ENCODE data around the gene PLA2G4E. TPM values are rescaled to one million over a fixed set of nuclear protein-coding genes. Genes with fewer than 3 reads are reported as not detected.

PLA2G4E gene
- total RNA-seq, 1 donor from 2014 or later: not detected

- intact Hi-C loops (cut with DNase I): no loop called here
- no peak for DNase-seq (ENCODE audit: low spot score)
- ATAC-seq: peak; percentile 33
Observed at GRCh38 chr15:41949401-41950126, 71.3 kb downstream of the PLA2G4E start.

GRCh38 chr15:41948490-41948889, 72.4 kb downstream of the PLA2G4E start:
- ATAC-seq (peak; percentile 62), DNase-seq (ENCODE audit: low spot score) (no peak)
- intact Hi-C loops (cut with DNase I): no loop called here

GRCh38 chr15:41946970-41947369, 73.9 kb downstream of the PLA2G4E start:
- DNase-seq (ENCODE audit: low spot score) (no peak), ATAC-seq (no peak)
- intact Hi-C loops (cut with DNase I): no loop called here

- DNase-seq (ENCODE audit: low spot score) (no peak), ATAC-seq (no peak)
- intact Hi-C loops (cut with DNase I): no loop called here
Observed at GRCh38 chr15:41945731-41946130, 75.1 kb downstream of the PLA2G4E start.

GRCh38 chr15:41945221-41945620, 75.6 kb downstream of the PLA2G4E start:
- DNase-seq (ENCODE audit: low spot score) (no peak), ATAC-seq (no peak)
- intact Hi-C loops (cut with DNase I): no loop called here

GRCh38 chr15:41944313-41944940, 76.4 kb downstream of the PLA2G4E start:
- intact Hi-C loops (cut with DNase I): no loop called here
- DNase-seq (ENCODE audit: low spot score) (no peak), ATAC-seq (peak; percentile 88)

GRCh38 chr15:41943543-41944312, 77.1 kb downstream of the PLA2G4E start:
- intact Hi-C loops (cut with DNase I): no loop called here
- ATAC-seq (no peak), DNase-seq (ENCODE audit: low spot score) (no peak)

GRCh38 chr15:41942886-41943285, 78.0 kb downstream of the PLA2G4E start:
- intact Hi-C loops (cut with DNase I): no loop called here
- DNase-seq (ENCODE audit: low spot score) (no peak), ATAC-seq (no peak)

GRCh38 chr15:41941644-41942415, 79.0 kb downstream of the PLA2G4E start:
- intact Hi-C loops (cut with DNase I): no loop called here
- DNase-seq (ENCODE audit: low spot score) (no peak), ATAC-seq (no peak)

- intact Hi-C loops (cut with DNase I): no loop called here
- no peak for ATAC-seq
- DNase-seq (ENCODE audit: low spot score): no peak
Observed at GRCh38 chr15:41940441-41940857, 80.4 kb downstream of the PLA2G4E start.

GRCh38 chr15:41939986-41940385, 80.9 kb downstream of the PLA2G4E start:
- DNase-seq (ENCODE audit: low spot score) (no peak), ATAC-seq (no peak)
- intact Hi-C loops (cut with DNase I): no loop called here

GRCh38 chr15:41937568-41937923, 83.3 kb downstream of the PLA2G4E start:
- ATAC-seq (no peak), DNase-seq (ENCODE audit: low spot score) (no peak)
- intact Hi-C loops (cut with DNase I): no loop called here

- no peak for DNase-seq (ENCODE audit: low spot score)
- intact Hi-C loops (cut with DNase I): no loop called here
- peak; percentile 38 for ATAC-seq
Observed at GRCh38 chr15:41936649-41937567, 83.9 kb downstream of the PLA2G4E start.

GRCh38 chr15:41936155-41936554, 84.7 kb downstream of the PLA2G4E start:
- DNase-seq (ENCODE audit: low spot score): no peak
- intact Hi-C loops (cut with DNase I): no loop called here
- no peak for ATAC-seq

GRCh38 chr15:41935566-41936020, 85.2 kb downstream of the PLA2G4E start:
- ATAC-seq: no peak
- no peak for DNase-seq (ENCODE audit: low spot score)
- intact Hi-C loops (cut with DNase I): no loop called here

- ATAC-seq (peak; percentile 35), DNase-seq (ENCODE audit: low spot score) (no peak)
- intact Hi-C loops (cut with DNase I): no loop called here
Observed at GRCh38 chr15:41934843-41935242, 86.0 kb downstream of the PLA2G4E start.

GRCh38 chr15:41933771-41934170, 87.1 kb downstream of the PLA2G4E start:
- DNase-seq (ENCODE audit: low spot score) (no peak), ATAC-seq (no peak)
- intact Hi-C loops (cut with DNase I): no loop called here

- no peak for DNase-seq (ENCODE audit: low spot score)
- intact Hi-C loops (cut with DNase I): no loop called here
- ATAC-seq: no peak
Observed at GRCh38 chr15:41933326-41933725, 87.5 kb downstream of the PLA2G4E start.
